Psoas muscle (tissue), 8 donors: ENCODE results near the gene UXS1. TPM values are rescaled to one million over a fixed set of nuclear protein-coding genes. Genes with fewer than 3 reads are reported as not detected.
"Not testable (repeated sequence)": the region's sequence is repeated elsewhere in the genome, so short reads cannot be mapped to it uniquely, and the experiment has no call there.

ENCODE experiments used
- ATAC-seq, 4 donors: fragments of 200-7000 bp; cut with Tn5 transposase; one replicate each; pipeline ENCODE4 v1.9.1; 2020; ENCODE audit warnings: moderate library complexity in 3 of 4, mild to moderate bottlenecking in 2 of 4
- DNase-seq, 2 donors: peaks; one replicate each; pipeline ENCODE4 v3.0.0-alpha.2; 2020
- H3K27ac ChIP-seq: fragments of 200-600 bp; one replicate; pipeline ENCODE4 v1.8.0; 2022
- H3K27me3 ChIP-seq, 3 donors: fragments of 200-600 bp in 1 of 3; one replicate each; pipeline versions ENCODE4 v1.6.1 to v1.8.0; 2013 to 2022; ENCODE audit warnings: low read length in 2 of 3, mild to moderate bottlenecking in 2 of 3, moderate library complexity in 1 of 3; ENCODE audit not compliant: insufficient read depth in 3 of 3
- H3K36me3 ChIP-seq, 2 donors: fragments of 200-600 bp in 1 of 2; one replicate each; pipeline versions ENCODE4 v1.6.1 to v1.8.0; 2013 to 2022; ENCODE audit warnings: low read depth in 1 of 2, mild to moderate bottlenecking in 1 of 2, moderate library complexity in 1 of 2; ENCODE audit not compliant: insufficient read depth in 1 of 2
- H3K4me1 ChIP-seq: fragments of 200-600 bp; one replicate; pipeline ENCODE4 v1.8.0; 2022
- H3K4me3 ChIP-seq: fragments of 200-600 bp; one replicate; pipeline ENCODE4 v1.8.0; 2022; ENCODE audit warnings: mild to moderate bottlenecking
- H3K9me3 ChIP-seq: fragments of 200-600 bp; one replicate; pipeline ENCODE4 v1.8.0; 2022
- CTCF ChIP-seq: fragments of 200-600 bp; IDR thresholded peaks from one replicate; pipeline ENCODE4 v1.8.0; 2022; ENCODE audit warnings: antibody characterized with exemption
- WGBS, 3 donors: extraction: QIAGEN DNeasy Blood & Tissue Kit; methylation state at CpG; one replicate each; pipeline versions ENCODE4 v1.1.6 to v1.1.7; 2013; 5-methylcytosine and 5-hydroxymethylcytosine counted together
- intact Hi-C, 2 donors: fragments of 100-400 bp; cut with DNase I; formaldehyde crosslinking; loops; one replicate each; pipeline versions ENCODE4 v1.11.0 to v1.14.2; 2022
- long read RNA-seq, 2 donors: library from polyadenylated mRNA; unstranded; transcript quantifications; one replicate each; pipeline ENCODE4 v2.0.0, GENCODE V29; 2021
- polyA plus RNA-seq, 3 donors: library from polyadenylated mRNA; stranded (reverse); fragments of 200-250 nt; gene quantifications; one replicate each; pipeline ENCODE4 v1.2.3, GENCODE V29; 2013
- total RNA-seq, 4 donors: library from RNA; stranded (reverse); fragmentation: NEBNext Ultra II Directional in 2 of 4; extraction: Animal tissue kit (Norgen Biotek cat#: 25700) in 2 of 4; gene quantifications; one replicate each; pipeline versions ENCODE4 v1.2.1 to v1.2.4, GENCODE V29; 2021 to 2023
- donor health status: healthy with polysubstance abuse.
- donor health status: DM: no; HTN: no; CAD: no; lungs with moderate emphysema.
- donor health status: Bipolar disorder and iron deficiency.
- donor health status: healthy.
- donor health status: DM: yes; HTN: yes; CAD: no.
- donor health status: DM: no; HTN: no; CAD: no.
- donor health status: DM: no; HTN: no; CAD: no.
- donor health status: DM: yes; HTN: yes; CAD: no.

The UXS1 gene
- total RNA-seq (10 to 100 TPM; 12.2 to 24.7 (median 21.1) TPM), polyA plus RNA-seq (10 to 100 TPM; 18.2 to 36.0 (median 28.9) TPM)
- long read RNA-seq, donor 1, transcript UXS1-203 (15 exons, 1,839 nt): major isoform, 15 of 25 reads
- long read RNA-seq, donor 1, partial matches to known transcripts: 3 of 25 reads
- long read RNA-seq, donor 1, other reads (novel, unspliced or antisense): 5 of 25 reads
- long read RNA-seq, donor 2, transcript UXS1-203 (15 exons, 1,839 nt): major isoform, 14 of 25 reads
- long read RNA-seq, donor 2, partial matches to known transcripts: 0 of 25 reads
- long read RNA-seq, donor 2, other reads (novel, unspliced or antisense): 7 of 25 reads

- Histone ChIP-seq H3K4me1 (peaks cover 19% of the 10 kb centered on the region), H3K27ac (peak within 1 kb of the TSS; percentile 89), H3K4me3 (peak within 1 kb of the TSS; percentile 96), H3K27me3 (no peaks in the 10 kb centered on the region), H3K36me3 (no peaks in the 10 kb centered on the region), H3K9me3 (no peaks in the 10 kb centered on the region)
- DNase-seq (peak; percentile 98 to 99), ATAC-seq (peak; percentile 92 to 96 (median 94))
- intact Hi-C loops: loop anchor here (5.0 to 10.0 kb wide), 3 partner anchors 77 to 351 kb away; no protein-coding TSS in a partner anchor
- 0 to 1% (median 0%) methylated on average over 64 to 93 of the region's 93 CpGs for WGBS, 3 donors
- TF ChIP-seq CTCF: no peak
Measured at GRCh38 chr2:106193977-106194778, at the start of gene UXS1. UXS1 (minus strand) TSS chr2:106194301; CDS start chr2:106194241, 60 bp downstream.

DNA sequence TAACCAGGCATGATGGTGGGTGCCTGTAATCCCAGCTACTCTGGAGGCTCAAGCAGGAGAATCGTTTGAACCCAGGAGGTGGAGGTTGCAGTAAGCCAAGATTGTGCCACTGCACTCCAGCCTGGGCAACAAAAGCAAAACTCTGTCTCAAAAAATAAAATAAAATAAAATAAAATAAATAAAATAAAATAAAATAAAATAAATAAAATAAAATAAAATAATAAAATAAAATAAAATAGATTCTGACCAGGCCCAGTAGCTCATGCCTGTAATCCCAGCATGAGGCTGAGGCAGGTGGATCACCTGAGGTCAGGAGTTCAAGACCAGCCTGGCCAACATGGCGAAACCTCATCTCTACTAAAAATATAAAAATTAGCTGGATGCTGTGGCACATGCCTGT lies 45.4 kb upstream of the UXS1 start:
- H3K4me3 ChIP-seq, H3K9me3 ChIP-seq, ATAC-seq, H3K36me3 ChIP-seq, H3K4me1 ChIP-seq, H3K27ac ChIP-seq, DNase-seq, intact Hi-C loops, H3K27me3 ChIP-seq: not testable (repeated sequence)
- 91 to 96% (median 96%) methylated on average over 2 of the region's 2 CpGs for WGBS, 3 donors

DNA sequence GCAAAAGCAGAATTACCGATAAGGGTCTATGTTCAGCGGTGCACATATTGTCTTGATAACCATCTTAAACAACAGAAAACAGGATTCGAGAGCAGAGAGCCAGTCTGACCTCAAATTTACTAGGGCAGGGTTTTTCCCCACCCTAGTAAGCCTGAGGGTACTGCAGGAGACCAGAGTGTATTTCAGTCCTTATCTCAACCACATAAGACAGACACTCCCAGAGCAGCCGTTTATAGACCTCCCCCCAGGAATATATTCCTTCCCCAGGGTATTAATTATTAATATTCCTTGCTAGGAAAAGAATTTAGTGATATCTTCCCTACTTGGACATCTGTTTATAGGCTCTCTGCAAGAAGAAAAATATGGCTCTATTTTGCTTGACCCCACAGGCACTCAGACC lies 41.3 kb upstream of the UXS1 start:
- H3K27me3 ChIP-seq, ATAC-seq, H3K27ac ChIP-seq, intact Hi-C loops, H3K36me3 ChIP-seq, H3K4me3 ChIP-seq, DNase-seq, H3K9me3 ChIP-seq, H3K4me1 ChIP-seq: not testable (repeated sequence)
- WGBS, 3 donors: 88 to 96% (median 93%) methylated on average over 4 of the region's 4 CpGs

- Histone ChIP-seq H3K9me3 (peaks cover 9% of the 10 kb centered on the region), H3K27ac (no peak overlapping the region), H3K36me3 (no peaks in the 10 kb centered on the region), H3K4me3 (no peak overlapping the region), H3K4me1 (no peaks in the 10 kb centered on the region), H3K27me3 (no peaks in the 10 kb centered on the region)
- 82 to 93% (median 91%) methylated on average over 2 of the region's 2 CpGs for WGBS, 3 donors
- no peak for TF ChIP-seq CTCF
- ATAC-seq (no peak), DNase-seq (no peak)
- intact Hi-C loops: no loop called here
Measured at GRCh38 chr2:106233350-106233706, 39.2 kb upstream of the UXS1 start.

DNA sequence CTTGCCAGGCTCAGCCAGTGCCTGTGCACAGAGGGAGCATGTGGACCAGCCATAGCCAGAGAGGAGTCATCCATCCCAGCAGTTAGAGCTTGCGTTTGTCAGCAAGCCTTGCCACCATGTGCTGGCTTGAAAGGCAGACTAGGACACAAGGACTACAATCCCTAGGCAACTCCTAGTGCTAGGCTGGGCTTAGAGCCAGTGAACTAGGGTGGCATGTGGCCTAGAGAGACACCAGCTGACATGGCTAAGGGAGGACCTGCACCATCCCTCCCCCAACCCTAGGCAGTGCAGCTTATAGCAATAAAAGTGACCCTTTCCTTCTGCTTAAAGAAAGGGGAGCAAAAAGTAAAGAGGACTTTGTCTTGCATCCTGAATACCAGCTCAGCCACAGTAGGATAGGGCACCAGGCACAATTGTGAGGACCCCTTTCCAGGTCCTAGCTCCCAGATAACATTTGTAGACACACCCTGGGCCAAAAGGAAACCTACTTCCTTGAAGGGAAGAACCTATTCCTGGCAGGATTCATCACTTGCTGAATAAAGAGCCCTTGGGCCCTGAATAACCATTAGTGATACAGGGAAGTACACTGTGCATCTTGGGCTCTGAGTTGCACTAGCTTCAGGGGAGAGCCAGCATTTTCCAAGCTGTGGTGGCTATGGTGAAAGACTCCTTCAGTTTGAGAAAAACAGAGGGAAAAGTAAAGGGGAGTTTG lies 38.7 kb upstream of the UXS1 start:
- Histone ChIP-seq H3K4me1 (no peaks in the 10 kb centered on the region), H3K36me3 (no peaks in the 10 kb centered on the region), H3K27me3 (no peaks in the 10 kb centered on the region), H3K27ac (no peak overlapping the region), H3K9me3 (peaks cover 9% of the 10 kb centered on the region), H3K4me3 (no peak overlapping the region)
- intact Hi-C loops: no loop called here
- WGBS, 3 donors: 29 to 63% (median 33%) methylated on average over 1 of the region's 1 CpG
- no peak for TF ChIP-seq CTCF
- DNase-seq: no peak
- ATAC-seq: peak in 1 of 4 donors; percentile 41
